K562 (cell line): ENCODE results near the gene VPS33B. TPM values are rescaled to one million over a fixed set of nuclear protein-coding genes. Genes with fewer than 3 reads are reported as not detected.

Experiments used
- ATAC-seq: fragments of 200-7000 bp; cut with Tn5 transposase; 3 replicates; pipeline ENCODE4 v1.9.1; 2020; ENCODE audit warnings: moderate library complexity
- BruUV-seq: library from RNA; stranded (reverse); fragments of 400-500 nt; replicated peaks from 2 replicates; lab custom pipeline; 2021; lab: Mats Ljungman, UMichigan
- CTCF ChIA-PET: fragments of 300-600 bp; formaldehyde crosslinking; extraction: SDS; loops from one replicate; lab custom pipeline; 2021; ENCODE audit warnings: low intra/inter-chr PET ratio; lab: Yijun Ruan, JAX
- POLR2A ChIA-PET: fragments of 300-600, 350-650 bp; sonication (Branson Sonifier 250); formaldehyde crosslinking; extraction: SDS; loops from one replicate; lab custom pipeline; 2021; ENCODE audit warnings: antibody characterized with exemption, inconsistent platforms; lab: Yijun Ruan, JAX
- DNase-seq, 4 experiments: peaks; one replicate each; pipeline versions ENCODE4 v3.0.0 to v3.0.0-alpha.2; 2011 to 2018; ENCODE audit warnings: low spot score in 3 of 4, mixed read lengths in 3 of 4; ENCODE audit errors: extremely low read depth in 1 of 4
- FAIRE-seq: peaks from 2 replicates; lab custom pipeline; 2011; peaks lifted over from hg19 to GRCh38; lab: Jason Lieb, UNC
- H2AFZ ChIP-seq: 2 replicates; pipeline ENCODE4 v1.6.0; 2011; ENCODE audit warnings: low read depth, low read length, control low read depth, inconsistent platforms
- H3K27ac ChIP-seq: fragments of 200-600 bp; 3 replicates; pipeline ENCODE4 v1.8.0; 2011; ENCODE audit warnings: low read depth, mild to moderate bottlenecking, control low read depth, inconsistent platforms, low read length, moderate library complexity, mixed read lengths; ENCODE audit errors: extremely low read depth
- H3K27me3 ChIP-seq, 2 experiments: fragments of 300-600 bp in 1 of 2; 2 replicates in 1 of 2; 3 replicates in 1 of 2; pipeline versions ENCODE4 v1.6.0 to v1.8.0; 2011; ENCODE audit warnings: inconsistent platforms in 2 of 2, low read length in 2 of 2, mild to moderate bottlenecking in 1 of 2, mixed read lengths in 1 of 2, moderate library complexity in 1 of 2; ENCODE audit not compliant: control insufficient read depth in 2 of 2, insufficient read depth in 2 of 2
- H3K36me3 ChIP-seq: fragments of 300-600 bp; 3 replicates; pipeline ENCODE4 v1.8.0; 2011; ENCODE audit warnings: mild to moderate bottlenecking, low read length, inconsistent platforms; ENCODE audit not compliant: control insufficient read depth, insufficient read depth
- H3K4me1 ChIP-seq, 2 experiments: fragments of 200-600 bp in 1 of 2; replicated peaks in 1 of 2; 2 replicates in 1 of 2; 3 replicates in 1 of 2; pipeline versions ENCODE4 v1.5.1 to v1.8.0; 2011; ENCODE audit warnings: inconsistent platforms in 2 of 2, low read length in 2 of 2, mild to moderate bottlenecking in 1 of 2, mixed read lengths in 1 of 2, moderate library complexity in 1 of 2; ENCODE audit not compliant: control insufficient read depth in 2 of 2, insufficient read depth in 2 of 2
- H3K4me2 ChIP-seq: 2 replicates; pipeline ENCODE4 v1.6.1; 2011; ENCODE audit warnings: low read length, control low read depth, inconsistent platforms, mixed read lengths; ENCODE audit not compliant: insufficient read depth
- H3K4me3 ChIP-seq: fragments of 200-600 bp; sonication (generic), shearing (Covaris generic); 2 replicates; pipeline ENCODE4 v1.5.1; 2016; ENCODE audit warnings: control low read depth, inconsistent platforms
- H3K79me2 ChIP-seq: fragments of 200-600 bp; 3 replicates; pipeline ENCODE4 v1.8.0; 2011; ENCODE audit warnings: low read length, inconsistent platforms; ENCODE audit not compliant: control insufficient read depth, insufficient read depth
- H3K9ac ChIP-seq, 2 experiments: 2 replicates each; pipeline versions ENCODE4 v1.6.0 to v1.6.1; 2011; ENCODE audit warnings: low read depth in 2 of 2, low read length in 2 of 2, control low read depth in 1 of 2, inconsistent platforms in 1 of 2, mild to moderate bottlenecking in 1 of 2, mixed read lengths in 1 of 2; ENCODE audit not compliant: insufficient read depth in 1 of 2
- H3K9me1 ChIP-seq: one replicate; pipeline ENCODE4 v1.6.0; 2011; ENCODE audit warnings: inconsistent platforms, mild to moderate bottlenecking, low read length, moderate library complexity; ENCODE audit not compliant: control insufficient read depth, insufficient read depth
- H3K9me3 ChIP-seq: replicated peaks from 2 replicates; pipeline ENCODE4 v1.5.1; 2011; ENCODE audit warnings: low read depth, low read length, inconsistent platforms; ENCODE audit not compliant: control insufficient read depth, insufficient read depth
- H4K20me1 ChIP-seq: replicated peaks from 2 replicates; pipeline ENCODE4 v1.6.1; 2011; ENCODE audit warnings: low read length, inconsistent platforms, mixed read lengths; ENCODE audit not compliant: control insufficient read depth, insufficient read depth
- BMI1 ChIP-seq: fragments of 150-350 bp; IDR thresholded peaks from 2 replicates; pipeline ENCODE4 v1.6.1; 2014; ENCODE audit warnings: low read length
- CBFA2T3 ChIP-seq: fragments of 450-650 bp; IDR thresholded peaks from 2 replicates; pipeline ENCODE4 v1.6.1; 2017
- HMGXB4 ChIP-seq: sonication (generic); formaldehyde crosslinking; IDR thresholded peaks from 2 replicates; pipeline ENCODE4 v1.8.1; 2023; ENCODE audit warnings: mild to moderate bottlenecking, missing genetic modification reagents
- MCM7 ChIP-seq, 2 experiments: fragments of 450-650 bp; IDR thresholded peaks; 2 replicates each; pipeline ENCODE4 v1.6.1; 2016 to 2018
- RBM25 ChIP-seq: fragments of 200-400 bp; formaldehyde crosslinking; IDR thresholded peaks from 2 replicates; pipeline ENCODE4 v1.6.1; 2018; ENCODE audit warnings: low read length, low read depth, moderate library complexity; ENCODE audit not compliant: severe bottlenecking
- SAFB ChIP-seq: fragments of 200-400 bp; formaldehyde crosslinking; IDR thresholded peaks from 2 replicates; pipeline ENCODE4 v1.6.1; 2017; ENCODE audit warnings: low read depth, low read length, borderline replicate concordance
- SAP30 ChIP-seq: fragments of 200-600 bp; sonication (generic); IDR thresholded peaks from 2 replicates; pipeline ENCODE4 v1.6.1; 2012; ENCODE audit warnings: borderline replicate concordance, low read depth, mild to moderate bottlenecking, moderate library complexity, low read length, control low read depth, inconsistent platforms; ENCODE audit not compliant: insufficient read depth, poor library complexity, severe bottlenecking
- SMARCB1 ChIP-seq: IDR thresholded peaks from 2 replicates; pipeline ENCODE4 v1.6.1; 2011; ENCODE audit warnings: improper control_type of control experiment, low read depth; ENCODE audit not compliant: insufficient read length
- SRF ChIP-seq, 2 experiments: fragments of 250-450, 450-650 bp in 1 of 2; sonication (Bioruptor Pico) in 1 of 2; sonication (generic) in 1 of 2; formaldehyde crosslinking; IDR thresholded peaks; 2 replicates each; pipeline versions ENCODE4 v1.5.0 to v1.5.1; 2020 to 2022; ENCODE audit warnings: mild to moderate bottlenecking in 1 of 2, missing genetic modification reagents in 1 of 2
- TEAD1 ChIP-seq, 2 experiments: fragments of 450-650 bp in 1 of 2; sonication (generic) in 1 of 2; formaldehyde crosslinking; IDR thresholded peaks; 2 replicates each; pipeline versions ENCODE4 v1.4.0 to v1.8.0; 2020 to 2022; ENCODE audit warnings: mild to moderate bottlenecking in 2 of 2, missing genetic modification reagents in 1 of 2
- ZNF384 ChIP-seq: IDR thresholded peaks from 2 replicates; pipeline ENCODE4 v1.6.1; 2012; ENCODE audit warnings: low read depth, low read length, improper control_type of control experiment
- ZNF398 ChIP-seq: fragments of 250-450 bp; sonication (Bioruptor Pico); IDR thresholded peaks from 2 replicates; pipeline ENCODE4 v1.8.0; 2021; ENCODE audit warnings: moderate library complexity, mild to moderate bottlenecking, inconsistent platforms
- ZNF609 ChIP-seq: sonication (generic); formaldehyde crosslinking; IDR thresholded peaks from 2 replicates; pipeline ENCODE4 v1.8.1; 2023; ENCODE audit warnings: missing genetic modification reagents, mild to moderate bottlenecking, borderline replicate concordance
- WGBS: fragments of 100-300 bp; shearing (Covaris generic); methylation state at CpG from one replicate; pipeline ENCODE4 v1.1.6; 2016; ENCODE audit warnings: low coverage, mixed read lengths; ENCODE audit not compliant: insufficient coverage; ENCODE audit errors: missing lambda C conversion rate; 5-methylcytosine and 5-hydroxymethylcytosine counted together
- in situ Hi-C: fragments of 300-500 bp; cut with MboI; formaldehyde crosslinking; loops from 4 replicates; pipeline ENCODE4 v1.15.0; 2018; ENCODE audit warnings: inconsistent platforms, mixed read lengths
- intact Hi-C: fragments of 100-400 bp; cut with micrococcal nuclease; formaldehyde crosslinking; loops from 2 replicates; pipeline ENCODE4 v1.14.2; 2022
- polyA plus RNA-seq, 8 experiments: library from polyadenylated mRNA; depleted of rRNA in 4 of 8; stranded (reverse) in 5 of 8; unstranded in 3 of 8; fragments of >200 nt; fragmentation: Nextera tagmentation in 2 of 8; fragmentation: Illumina TruSeq in 1 of 8; extraction: Ambion mirVana in 2 of 8; extraction: Trizol in 1 of 8; gene quantifications; 2 replicates each; pipeline versions ENCODE4 v1.2.1 to v1.2.3, GENCODE V29; 2011 to 2014; ENCODE audit warnings: inconsistent platforms in 1 of 8, missing spikeins in 1 of 8
- total RNA-seq, 7 experiments: library from RNA; depleted of rRNA in 6 of 7; stranded (reverse); fragments of >200 nt in 6 of 7; fragmentation: Illumina TruSeq in 2 of 7; extraction: Trizol in 2 of 7; gene quantifications; 2 replicates each; pipeline versions ENCODE4 v1.2.1 to v1.2.3, GENCODE V29; 2011 to 2021; ENCODE audit warnings: low replicate concordance in 1 of 7

The VPS33B gene
- total and polyA plus RNA-seq, 9 of the 15 experiments (the other 6 are each of a cell fraction or from before 2014, with no cell fraction given), result 9.4 to 25.5 (median 14.8) TPM

GRCh38 chr15:90987561-90988141, 34.7 kb downstream of the VPS33B start:
- H3K9ac ChIP-seq, result 0 out of 4 replicates have a peak overlapping the region, but pooled peaks of 1 of the 2 experiments have one; percentile 4
- CTCF ChIA-PET, result interaction anchor here (1.0 kb wide), 1 partner anchor 664 kb away, joined by 3 read pairs; no protein-coding TSS in a partner anchor
- FAIRE-seq, result no peak
- TF ChIP-seq TEAD1 (CRISPR knock-in tag; IDR thresholded peaks at IDR 0.05), result no peak
- TF ChIP-seq SRF (CRISPR knock-in tag; IDR thresholded peaks at IDR 0.05), result no peak
- TF ChIP-seq SAP30, result no peak
- TF ChIP-seq ZNF609 (CRISPR knock-in tag), result no peak
- no peak for TF ChIP-seq MCM7 (IDR thresholded peaks at IDR 0.05)
- no peak for TF ChIP-seq CBFA2T3
- no peak for TF ChIP-seq RBM25
- TF ChIP-seq ZNF384, result no peak
- no peak for TF ChIP-seq BMI1
- TF ChIP-seq HMGXB4, result no peak
- TF ChIP-seq SAFB, result no peak
- TF ChIP-seq ZNF398, result no peak
- TF ChIP-seq SMARCB1, result no peak

More at GRCh38 chr15:90987561-90988141, 34.7 kb downstream of the VPS33B start:
- in situ Hi-C loops, result no loop called here
- Histone ChIP-seq H3K36me3 (peaks cover 41% of the 10 kb centered on the region), H3K79me2 (peaks cover 100% of the 10 kb centered on the region), H3K9me3 (no peaks in the 10 kb centered on the region), H2AFZ (no peak overlapping the region), H3K27me3 (no peaks in the 10 kb centered on the region), H3K4me1 (peaks cover 28 to 29% of the 10 kb centered on the region in 2 experiments; a peak in 4 of 5 replicates), H4K20me1 (peaks cover 9% of the 10 kb centered on the region; the same call in 1 of the 2 replicates), H3K27ac (peak overlapping the region; percentile 6; the same call in 2 of the 3 replicates), H3K4me2 (no peak overlapping the region), H3K9me1 (no peaks in the 10 kb centered on the region), H3K4me3 (no peak overlapping the region)
- DNase-seq (no peak), ATAC-seq (no peak)
- POLR2A ChIA-PET, result interaction anchor here (1.2 to 5.6 kb wide), 6 partner anchors 9 to 55 kb away, joined by 3 to 51 read pairs (median 6); partner anchors contain the start of genes HDDC3 and VPS33B
- no TSS peak for BruUV-seq
- intact Hi-C loops, result no loop called here
- 55% methylated on average over 7 of the region's 7 CpGs for WGBS
